Measurements from ENCODE around the gene OR2J3.
A peak's percentile ranks its signal among the peaks of the same experiment; 100 is the strongest.
"Not testable (repeated sequence)": the region's sequence is repeated elsewhere in the genome, so short reads cannot be mapped to it uniquely, and the experiment has no call there.

OR2J3 gene

GRCh38 chr6:29107758-29108157, at the start of gene OR2J3:
Gene OR2J3, plus strand, starts transcription at chr6:29108058. Its CDS starts 3,833 bp downstream, at chr6:29111891.
- DNase-seq (ENCODE audit: low read depth): no peak

GRCh38 chr6:29071831-29072723, 35.8 kb upstream of the OR2J3 start:
- DNase-seq (ENCODE audit: low read depth): peak; percentile 9

DNA sequence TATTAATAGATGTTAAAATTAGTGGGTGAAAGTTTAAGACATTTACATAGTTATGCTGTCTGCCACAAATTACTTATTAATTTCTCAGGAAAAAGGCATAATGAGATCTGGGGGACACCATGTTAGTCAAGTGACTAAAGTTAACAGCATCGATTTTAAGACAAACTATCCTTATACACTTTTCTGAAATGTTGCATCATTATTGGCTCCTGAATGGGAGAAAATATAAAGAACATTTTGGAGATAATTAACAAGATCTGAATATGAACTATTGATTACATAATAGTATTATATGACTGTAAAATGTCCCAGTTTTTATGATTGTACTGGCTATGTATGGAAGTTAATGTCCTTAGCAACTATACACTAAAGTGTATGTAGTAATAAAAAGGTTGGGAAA, 28.7 kb upstream of the OR2J3 start:
- DNase-seq (ENCODE audit: low read depth): no peak

GRCh38 chr6:29081312-29081711, 26.5 kb upstream of the OR2J3 start:
- DNase-seq (ENCODE audit: low read depth): no peak

- no peak for DNase-seq (ENCODE audit: low read depth)
These were observed 25.4 kb upstream of the OR2J3 start for GRCh38 chr6:29082457-29082856.

GRCh38 chr6:29087213-29087612, 20.6 kb upstream of the OR2J3 start, which contains the start of gene OR2B3:
Gene OR2B3, minus strand, starts transcription at chr6:29087313. Its CDS starts 65 bp downstream, at chr6:29087248.
- DNase-seq (ENCODE audit: low read depth): no peak

- DNase-seq (ENCODE audit: low read depth): no peak
These were observed 14.9 kb upstream of the OR2J3 start for GRCh38 chr6:29092957-29093356.

GRCh38 chr6:29097803-29098202, 10.1 kb upstream of the OR2J3 start:
- no peak for DNase-seq (ENCODE audit: low read depth)

- DNase-seq (ENCODE audit: low read depth): no peak
These were observed 8.7 kb upstream of the OR2J3 start, which contains the start of gene OR2J1 for GRCh38 chr6:29099190-29099589. Gene OR2J1, plus strand, starts transcription at chr6:29099490. Its CDS starts 1,453 bp downstream, at chr6:29100943.

DNA sequence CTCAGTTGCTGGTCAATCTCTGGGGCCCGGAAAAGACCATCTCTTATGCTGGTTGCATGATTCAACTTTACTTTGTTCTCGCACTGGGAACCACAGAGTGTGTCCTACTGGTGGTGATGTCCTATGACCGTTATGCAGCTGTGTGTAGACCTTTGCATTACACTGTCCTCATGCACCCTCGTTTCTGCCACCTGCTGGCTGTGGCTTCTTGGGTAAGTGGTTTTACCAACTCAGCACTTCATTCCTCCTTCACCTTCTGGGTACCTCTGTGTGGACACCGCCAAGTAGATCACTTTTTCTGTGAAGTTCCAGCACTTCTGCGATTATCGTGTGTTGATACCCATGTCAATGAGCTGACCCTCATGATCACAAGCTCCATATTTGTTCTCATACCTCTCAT, 4.3 kb downstream of the OR2J3 start:
- no peak for DNase-seq (ENCODE audit: low read depth)

- DNase-seq (ENCODE audit: low read depth): not testable (repeated sequence)
These were observed 7.1 kb downstream of the OR2J3 start for GRCh38 chr6:29114964-29115363.

GRCh38 chr6:29129326-29130012, 21.6 kb downstream of the OR2J3 start:
- DNase-seq (ENCODE audit: low read depth): no peak

- no peak for DNase-seq (ENCODE audit: low read depth)
These were observed 22.8 kb downstream of the OR2J3 start for GRCh38 chr6:29130644-29131043.

DNA sequence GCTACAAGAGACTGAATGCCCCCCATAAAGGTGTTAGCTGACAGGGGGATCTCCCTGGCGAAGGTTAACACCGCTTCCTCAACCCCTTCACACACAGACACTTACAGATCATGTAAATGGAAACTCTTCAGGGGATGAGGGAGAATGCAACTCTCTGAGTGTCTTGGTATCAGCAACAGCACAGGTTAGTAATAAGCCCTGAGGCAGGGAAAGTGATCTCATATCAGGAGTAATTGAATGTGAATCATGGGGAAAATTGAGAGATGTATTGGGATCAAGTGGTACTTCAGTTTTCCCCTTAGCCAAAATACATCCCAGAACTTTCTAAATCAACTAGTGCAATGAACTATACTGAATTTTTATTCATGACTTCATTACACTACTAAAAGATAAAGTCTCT, 23.8 kb downstream of the OR2J3 start:
- no peak for DNase-seq (ENCODE audit: low read depth)

- no peak for DNase-seq (ENCODE audit: low read depth)
These were observed 29.9 kb downstream of the OR2J3 start for GRCh38 chr6:29137724-29138123.

GRCh38 chr6:29141606-29142005, 33.7 kb downstream of the OR2J3 start:
- DNase-seq (ENCODE audit: low read depth): no peak

- DNase-seq (ENCODE audit: low read depth): no peak
These were observed 34.5 kb downstream of the OR2J3 start for GRCh38 chr6:29142309-29142708.

- DNase-seq (ENCODE audit: low read depth): no peak
These were observed 38.3 kb downstream of the OR2J3 start for GRCh38 chr6:29146179-29146578.

GRCh38 chr6:29147074-29147473, 39.2 kb downstream of the OR2J3 start:
- DNase-seq (ENCODE audit: low read depth): no peak

GRCh38 chr6:29149444-29149843, 41.6 kb downstream of the OR2J3 start:
- not testable (repeated sequence) for DNase-seq (ENCODE audit: low read depth)

GRCh38 chr6:29153083-29153482, 45.2 kb downstream of the OR2J3 start:
- DNase-seq (ENCODE audit: low read depth): no peak

DNA sequence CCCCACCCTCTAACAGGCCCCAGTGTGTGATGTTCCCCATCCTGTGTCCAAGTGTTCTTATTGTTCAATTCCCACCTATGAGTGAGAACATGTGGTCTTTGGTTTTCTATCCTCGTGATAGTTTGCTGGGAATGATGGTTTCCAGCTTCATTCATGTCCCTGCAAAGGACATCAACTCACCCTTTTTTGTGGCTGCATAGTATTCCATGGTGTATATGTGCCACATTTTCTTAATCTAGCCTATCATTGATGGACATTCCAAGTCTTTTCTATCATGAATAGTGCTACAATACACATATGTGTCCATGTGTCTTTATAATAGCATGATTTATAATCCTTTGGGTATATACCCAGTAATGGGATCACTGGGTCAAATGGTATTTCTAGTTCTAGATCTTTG, 47.3 kb downstream of the OR2J3 start:
- not testable (repeated sequence) for DNase-seq (ENCODE audit: low read depth)

GRCh38 chr6:29159922-29160321, 52.1 kb downstream of the OR2J3 start:
- not testable (repeated sequence) for DNase-seq (ENCODE audit: low read depth)

All from CMK (cell line).